ENCODE results near the gene FRMD5. TPM values are rescaled to one million over a fixed set of nuclear protein-coding genes. Genes with fewer than 3 reads are reported as not detected.
"Not testable (repeated sequence)": the region's sequence is repeated elsewhere in the genome, so short reads cannot be mapped to it uniquely, and the experiment has no call there.

Gene FRMD5
- total and polyA plus RNA-seq, 2 donors (not counting 1 experiment from before 2014, with no cell fraction given): 1.9 to 4.3 TPM

- no peak overlapping the region for H3K4me2 ChIP-seq (ENCODE audit: extremely low read depth, insufficient read depth, low read length)
- no peaks in the 10 kb centered on the region for H3K27me3 ChIP-seq (ENCODE audit: control insufficient read depth, insufficient read depth, low read length)
- no peak overlapping the region for H2AFZ ChIP-seq (ENCODE audit: low read length)
- H4K20me1 ChIP-seq (ENCODE audit: control insufficient read depth, extremely low read depth, insufficient read depth, low read length): no peaks in the 10 kb centered on the region
- no peaks in the 10 kb centered on the region for H3K79me2 ChIP-seq (ENCODE audit: control insufficient read depth, insufficient read depth, low read length)
- DNase-seq (ENCODE audit: low read depth in 2 of 2): no peak
- no peak overlapping the region for H3K4me3 ChIP-seq (replicated peaks in 1 of 4; ENCODE audit: control extremely low read depth in 1 of 4, insufficient read depth in 1 of 4, low read depth in 3 of 4, low read length in 4 of 4)
- H3K36me3 ChIP-seq (ENCODE audit: control insufficient read depth, insufficient read depth, low read length): no peaks in the 10 kb centered on the region
- H3K9me3 ChIP-seq (ENCODE audit: control insufficient read depth, insufficient read depth, low read depth, low read length): no peaks in the 10 kb centered on the region
- no peak for TF ChIP-seq CTCF (conservative IDR thresholded peaks at IDR 0.05 in 1 of 2, IDR thresholded peaks at IDR 0.05 in 1 of 2; ENCODE audit: low read depth in 1 of 2, low read length in 2 of 2)
- TF ChIP-seq EZH2 (IDR thresholded peaks at IDR 0.05; ENCODE audit: low read length, missing control alignments): no peak
- no peak overlapping the region for H3K9ac ChIP-seq (ENCODE audit: insufficient read depth, low read length)
- H3K4me1 ChIP-seq (ENCODE audit: control insufficient read depth, extremely low read depth, insufficient read depth, low read length): no peaks in the 10 kb centered on the region
- no peak overlapping the region for H3K27ac ChIP-seq (ENCODE audit: insufficient read depth, low read length)
Observed at GRCh38 chr15:44231842-44232241, 36.8 kb upstream of the FRMD5 start.

- not testable (repeated sequence) for H2AFZ ChIP-seq (ENCODE audit: low read length); H3K36me3 ChIP-seq (ENCODE audit: control insufficient read depth, insufficient read depth, low read length); H3K9me3 ChIP-seq (ENCODE audit: control insufficient read depth, insufficient read depth, low read depth, low read length); H4K20me1 ChIP-seq (ENCODE audit: control insufficient read depth, extremely low read depth, insufficient read depth, low read length); H3K27ac ChIP-seq (ENCODE audit: insufficient read depth, low read length); H3K79me2 ChIP-seq (ENCODE audit: control insufficient read depth, insufficient read depth, low read length); H3K4me3 ChIP-seq (replicated peaks in 1 of 4; ENCODE audit: control extremely low read depth in 1 of 4, insufficient read depth in 1 of 4, low read depth in 3 of 4, low read length in 4 of 4); H3K9ac ChIP-seq (ENCODE audit: insufficient read depth, low read length); DNase-seq (ENCODE audit: low read depth in 2 of 2); H3K27me3 ChIP-seq (ENCODE audit: control insufficient read depth, insufficient read depth, low read length); H3K4me2 ChIP-seq (ENCODE audit: extremely low read depth, insufficient read depth, low read length); H3K4me1 ChIP-seq (ENCODE audit: control insufficient read depth, extremely low read depth, insufficient read depth, low read length)
Observed at GRCh38 chr15:44229301-44229700, 34.2 kb upstream of the FRMD5 start.

GRCh38 chr15:44227584-44227983 is 32.5 kb upstream of the FRMD5 start:
- no peak for DNase-seq (ENCODE audit: low read depth in 2 of 2)
- H3K4me3 ChIP-seq (replicated peaks in 1 of 4; ENCODE audit: control extremely low read depth in 1 of 4, insufficient read depth in 1 of 4, low read depth in 3 of 4, low read length in 4 of 4): no peak overlapping the region
- TF ChIP-seq CTCF (conservative IDR thresholded peaks at IDR 0.05 in 1 of 2, IDR thresholded peaks at IDR 0.05 in 1 of 2; ENCODE audit: low read depth in 1 of 2, low read length in 2 of 2): no peak
- TF ChIP-seq EZH2 (IDR thresholded peaks at IDR 0.05; ENCODE audit: low read length, missing control alignments): no peak

GRCh38 chr15:44227001-44227400 is 31.9 kb upstream of the FRMD5 start:
- not testable (repeated sequence) for H2AFZ ChIP-seq (ENCODE audit: low read length); H3K4me1 ChIP-seq (ENCODE audit: control insufficient read depth, extremely low read depth, insufficient read depth, low read length); H3K4me2 ChIP-seq (ENCODE audit: extremely low read depth, insufficient read depth, low read length); H3K4me3 ChIP-seq (replicated peaks in 1 of 4; ENCODE audit: control extremely low read depth in 1 of 4, insufficient read depth in 1 of 4, low read depth in 3 of 4, low read length in 4 of 4); H3K36me3 ChIP-seq (ENCODE audit: control insufficient read depth, insufficient read depth, low read length); H3K79me2 ChIP-seq (ENCODE audit: control insufficient read depth, insufficient read depth, low read length); DNase-seq (ENCODE audit: low read depth in 2 of 2); H3K9ac ChIP-seq (ENCODE audit: insufficient read depth, low read length); H3K9me3 ChIP-seq (ENCODE audit: control insufficient read depth, insufficient read depth, low read depth, low read length); H4K20me1 ChIP-seq (ENCODE audit: control insufficient read depth, extremely low read depth, insufficient read depth, low read length); H3K27me3 ChIP-seq (ENCODE audit: control insufficient read depth, insufficient read depth, low read length); H3K27ac ChIP-seq (ENCODE audit: insufficient read depth, low read length)

More at GRCh38 chr15:44227584-44227983, 32.5 kb upstream of the FRMD5 start:
- H3K27me3 ChIP-seq (ENCODE audit: control insufficient read depth, insufficient read depth, low read length): no peaks in the 10 kb centered on the region
- no peak overlapping the region for H3K9ac ChIP-seq (ENCODE audit: insufficient read depth, low read length)
- no peaks in the 10 kb centered on the region for H3K36me3 ChIP-seq (ENCODE audit: control insufficient read depth, insufficient read depth, low read length)
- no peaks in the 10 kb centered on the region for H3K79me2 ChIP-seq (ENCODE audit: control insufficient read depth, insufficient read depth, low read length)
- H4K20me1 ChIP-seq (ENCODE audit: control insufficient read depth, extremely low read depth, insufficient read depth, low read length): no peaks in the 10 kb centered on the region
- H2AFZ ChIP-seq (ENCODE audit: low read length): no peak overlapping the region
- no peak overlapping the region for H3K27ac ChIP-seq (ENCODE audit: insufficient read depth, low read length)
- H3K9me3 ChIP-seq (ENCODE audit: control insufficient read depth, insufficient read depth, low read depth, low read length): no peaks in the 10 kb centered on the region
- H3K4me1 ChIP-seq (ENCODE audit: control insufficient read depth, extremely low read depth, insufficient read depth, low read length): no peaks in the 10 kb centered on the region
- no peak overlapping the region for H3K4me2 ChIP-seq (ENCODE audit: extremely low read depth, insufficient read depth, low read length)

All from fibroblast of lung (primary cell).